Choroid plexus epithelial cell (primary cell): ENCODE results near the gene ADGRD2.

Source experiments
- DNase-seq: peaks from one replicate; pipeline ENCODE4 v3.0.0-alpha.2; 2010; ENCODE audit warnings: low read depth
- H3K4me3 ChIP-seq: 2 replicates; pipeline ENCODE4 v1.5.1; 2011; ENCODE audit warnings: low read depth, mild to moderate bottlenecking, control low read depth, low read length, moderate library complexity
- CTCF ChIP-seq: conservative IDR thresholded peaks from 2 replicates; pipeline ENCODE4 v1.5.1; 2011; ENCODE audit warnings: low read depth, mild to moderate bottlenecking, control low read depth, inconsistent platforms, low read length, moderate library complexity

The ADGRD2 gene

GRCh38 chr9:124414612-124415011 is 35.6 kb upstream of the ADGRD2 start:
- no peak for TF ChIP-seq CTCF
- no peak for DNase-seq

GRCh38 chr9:124415102-124415851 is 35.0 kb upstream of the ADGRD2 start, which contains the start of gene PSMB7:
PSMB7 (minus strand) TSS chr9:124415442; CDS start chr9:124415425, 17 bp downstream.
- peak; percentile 88 for TF ChIP-seq CTCF
- DNase-seq = peak; percentile 98
- peak within 1 kb of the TSS; percentile 68 for H3K4me3 ChIP-seq

More at GRCh38 chr9:124414612-124415011, 35.6 kb upstream of the ADGRD2 start:
- H3K4me3 ChIP-seq = peak overlapping the region; percentile 68

GRCh38 chr9:124415852-124416484 is 34.3 kb upstream of the ADGRD2 start:
- H3K4me3 ChIP-seq = no peak overlapping the region
- DNase-seq = no peak

GRCh38 chr9:124419832-124420489 is 30.3 kb upstream of the ADGRD2 start:
- no peak for DNase-seq
- H3K4me3 ChIP-seq = no peak overlapping the region
- TF ChIP-seq CTCF = no peak

More at GRCh38 chr9:124415852-124416484, 34.3 kb upstream of the ADGRD2 start:
- no peak for TF ChIP-seq CTCF

GRCh38 chr9:124420991-124421543 is 29.2 kb upstream of the ADGRD2 start:
- DNase-seq = peak; percentile 35

GRCh38 chr9:124423155-124423554 is 27.1 kb upstream of the ADGRD2 start:
- DNase-seq = no peak
- no peak for TF ChIP-seq CTCF
- H3K4me3 ChIP-seq = no peak overlapping the region

More at GRCh38 chr9:124420991-124421543, 29.2 kb upstream of the ADGRD2 start:
- H3K4me3 ChIP-seq = no peak overlapping the region
- TF ChIP-seq CTCF = no peak
